Activated CD8-positive, alpha-beta T cell treated with anti-CD3 and anti-CD28 coated beads, Interleukin-2, amount 10 ng/mL, durations not matched to agents 7 days and 5 days (primary cell): ENCODE results near the gene ADGRF3. TPM values are rescaled to one million over a fixed set of nuclear protein-coding genes. Genes with fewer than 3 reads are reported as not detected.

Source experiments
- ATAC-seq: fragments of 150-1000 bp; cut with Tn5 transposase; one replicate; pipeline ENCODE4 v1.10.0; 2021; ENCODE audit warnings: moderate library complexity
- CTCF ChIA-PET: fragments of 350-600 bp; sonication (Branson Sonifier 250); formaldehyde crosslinking; loops from one replicate; lab custom pipeline; 2021; ENCODE audit warnings: antibody characterized with exemption; lab: Charles Lee
- POLR2A ChIA-PET: fragments of 350-600 bp; sonication (Branson Sonifier 250); formaldehyde crosslinking; loops from one replicate; lab custom pipeline; 2021; ENCODE audit warnings: antibody characterized with exemption; lab: Charles Lee
- DNase-seq: peaks from one replicate; pipeline ENCODE4 v3.0.0-alpha.2; 2020
- H3K27ac Mint-ChIP-seq: one replicate; pipeline ENCODE4 v1.8.0; 2021; ENCODE audit warnings: mild to moderate bottlenecking, mixed read lengths
- H3K27me3 Mint-ChIP-seq: one replicate; pipeline ENCODE4 v1.8.0; 2021; ENCODE audit warnings: low read depth, mixed read lengths
- H3K36me3 Mint-ChIP-seq: one replicate; pipeline ENCODE4 v1.8.0; 2021; ENCODE audit warnings: low read depth, mixed read lengths
- H3K4me1 Mint-ChIP-seq: one replicate; pipeline ENCODE4 v1.8.0; 2021; ENCODE audit warnings: low read depth, mixed read lengths
- H3K4me3 Mint-ChIP-seq: one replicate; pipeline ENCODE4 v1.8.0; 2021; ENCODE audit warnings: mild to moderate bottlenecking, mixed read lengths
- H3K9me3 Mint-ChIP-seq: one replicate; pipeline ENCODE4 v1.8.0; 2022; ENCODE audit warnings: mixed read lengths; ENCODE audit not compliant: insufficient read depth
- total RNA-seq, 2 experiments: library from RNA; stranded (reverse); gene quantifications; one replicate each; pipeline ENCODE4 v1.2.3, GENCODE V29; 2021

Gene ADGRF3
- total RNA-seq, 2 experiments from 2014 or later, result 5.8 TPM

GRCh38 chr2:26298286-26298637 lies 48.3 kb downstream of the ADGRF3 start:
- Mint-ChIP-seq H3K9me3 (no peaks in the 10 kb centered on the region), H3K27ac (no peak overlapping the region), H3K4me1 (no peaks in the 10 kb centered on the region), H3K4me3 (no peak overlapping the region), H3K36me3 (no peaks in the 10 kb centered on the region), H3K27me3 (no peaks in the 10 kb centered on the region)
- ATAC-seq (no peak), DNase-seq (no peak)
- ChIA-PET POLR2A (no interaction called here), CTCF (interaction anchor here (1.3 kb wide), 1 partner anchor 113 kb away, joined by 3 read pairs; no protein-coding TSS in a partner anchor)

- no peaks in the 10 kb centered on the region for H3K27me3 Mint-ChIP-seq
- H3K27ac Mint-ChIP-seq, result no peak overlapping the region
- no peaks in the 10 kb centered on the region for H3K36me3 Mint-ChIP-seq
- CTCF ChIA-PET, result no interaction called here
- H3K9me3 Mint-ChIP-seq, result no peaks in the 10 kb centered on the region
- no peak overlapping the region for H3K4me3 Mint-ChIP-seq
- POLR2A ChIA-PET, result no interaction called here
- DNase-seq (no peak), ATAC-seq (no peak)
- no peaks in the 10 kb centered on the region for H3K4me1 Mint-ChIP-seq
Measured at GRCh38 chr2:26297061-26297460, 49.5 kb downstream of the ADGRF3 start.

- CTCF ChIA-PET, result no interaction called here
- H3K9me3 Mint-ChIP-seq, result no peaks in the 10 kb centered on the region
- ATAC-seq (no peak), DNase-seq (no peak)
- no peaks in the 10 kb centered on the region for H3K4me1 Mint-ChIP-seq
- H3K27ac Mint-ChIP-seq, result no peak overlapping the region
- no peaks in the 10 kb centered on the region for H3K36me3 Mint-ChIP-seq
- POLR2A ChIA-PET, result no interaction called here
- no peak overlapping the region for H3K4me3 Mint-ChIP-seq
- H3K27me3 Mint-ChIP-seq, result no peaks in the 10 kb centered on the region
Measured at GRCh38 chr2:26295511-26295910, 51.1 kb downstream of the ADGRF3 start.

- Mint-ChIP-seq H3K9me3 (no peaks in the 10 kb centered on the region), H3K4me1 (no peaks in the 10 kb centered on the region), H3K27ac (no peak overlapping the region), H3K4me3 (no peak overlapping the region), H3K27me3 (no peaks in the 10 kb centered on the region), H3K36me3 (peaks cover under 1% of the 10 kb centered on the region)
- ChIA-PET POLR2A (interaction anchor here (0.6 kb wide), 1 partner anchor 424 kb away, joined by 4 read pairs; no protein-coding TSS in a partner anchor), CTCF (no interaction called here)
- ATAC-seq, result no peak
- DNase-seq, result no peak
Measured at GRCh38 chr2:26292646-26293045, 53.9 kb downstream of the ADGRF3 start.

GRCh38 chr2:26290001-26290400 lies 56.6 kb downstream of the ADGRF3 start:
- Mint-ChIP-seq H3K36me3 (peaks cover 15% of the 10 kb centered on the region), H3K27ac (no peak overlapping the region), H3K9me3 (no peaks in the 10 kb centered on the region), H3K4me3 (no peak overlapping the region), H3K4me1 (no peaks in the 10 kb centered on the region), H3K27me3 (no peaks in the 10 kb centered on the region)
- no peak for ATAC-seq
- no peak for DNase-seq
- ChIA-PET POLR2A (no interaction called here), CTCF (no interaction called here)

- ATAC-seq, result no peak
- H3K27ac Mint-ChIP-seq, result no peak overlapping the region
- no peaks in the 10 kb centered on the region for H3K27me3 Mint-ChIP-seq
- no peaks in the 10 kb centered on the region for H3K4me1 Mint-ChIP-seq
- peaks cover 39% of the 10 kb centered on the region for H3K36me3 Mint-ChIP-seq
- DNase-seq, result no peak
- H3K4me3 Mint-ChIP-seq, result no peak overlapping the region
- no peaks in the 10 kb centered on the region for H3K9me3 Mint-ChIP-seq
- POLR2A ChIA-PET, result no interaction called here
- CTCF ChIA-PET, result no interaction called here
Measured at GRCh38 chr2:26285931-26286330, 60.7 kb downstream of the ADGRF3 start.

- H3K9me3 Mint-ChIP-seq, result no peaks in the 10 kb centered on the region
- CTCF ChIA-PET, result no interaction called here
- H3K36me3 Mint-ChIP-seq, result peaks cover 44% of the 10 kb centered on the region
- no peaks in the 10 kb centered on the region for H3K4me1 Mint-ChIP-seq
- no peak for ATAC-seq
- H3K27me3 Mint-ChIP-seq, result no peaks in the 10 kb centered on the region
- H3K27ac Mint-ChIP-seq, result no peak overlapping the region
- H3K4me3 Mint-ChIP-seq, result no peak overlapping the region
- DNase-seq, result no peak
- POLR2A ChIA-PET, result no interaction called here
Measured at GRCh38 chr2:26284132-26284531, 62.5 kb downstream of the ADGRF3 start.

GRCh38 chr2:26283606-26284005 lies 63.0 kb downstream of the ADGRF3 start:
- ATAC-seq, result no peak
- Mint-ChIP-seq H3K4me3 (no peak overlapping the region), H3K27ac (no peak overlapping the region), H3K9me3 (no peaks in the 10 kb centered on the region), H3K4me1 (no peaks in the 10 kb centered on the region), H3K36me3 (peaks cover 50% of the 10 kb centered on the region), H3K27me3 (no peaks in the 10 kb centered on the region)
- DNase-seq, result no peak
- POLR2A ChIA-PET, result no interaction called here
- CTCF ChIA-PET, result no interaction called here

- Mint-ChIP-seq H3K27me3 (no peaks in the 10 kb centered on the region), H3K36me3 (peaks cover 46% of the 10 kb centered on the region), H3K9me3 (no peaks in the 10 kb centered on the region), H3K4me3 (no peak overlapping the region), H3K27ac (no peak overlapping the region), H3K4me1 (no peaks in the 10 kb centered on the region)
- CTCF ChIA-PET, result no interaction called here
- ATAC-seq (no peak), DNase-seq (no peak)
- POLR2A ChIA-PET, result no interaction called here
Measured at GRCh38 chr2:26281226-26281625, 65.4 kb downstream of the ADGRF3 start.

- DNase-seq (no peak), ATAC-seq (no peak)
- Mint-ChIP-seq H3K36me3 (peaks cover 41% of the 10 kb centered on the region), H3K4me1 (no peaks in the 10 kb centered on the region), H3K27me3 (no peaks in the 10 kb centered on the region), H3K27ac (no peak overlapping the region), H3K9me3 (no peaks in the 10 kb centered on the region), H3K4me3 (no peak overlapping the region)
- CTCF ChIA-PET, result no interaction called here
- POLR2A ChIA-PET, result interaction anchor here (0.7 kb wide), 1 partner anchor 902 kb away, joined by 4 read pairs; no protein-coding TSS in a partner anchor
Measured at GRCh38 chr2:26279886-26280285, 66.7 kb downstream of the ADGRF3 start.

- Mint-ChIP-seq H3K4me1 (peaks cover 2% of the 10 kb centered on the region), H3K4me3 (no peak overlapping the region), H3K27ac (no peak overlapping the region), H3K27me3 (no peaks in the 10 kb centered on the region), H3K9me3 (no peaks in the 10 kb centered on the region), H3K36me3 (peaks cover 30% of the 10 kb centered on the region)
- DNase-seq (no peak), ATAC-seq (no peak)
- POLR2A ChIA-PET, result no interaction called here
- CTCF ChIA-PET, result no interaction called here
Measured at GRCh38 chr2:26276484-26277227, 69.9 kb downstream of the ADGRF3 start.

GRCh38 chr2:26274058-26274613 lies 72.5 kb downstream of the ADGRF3 start:
- peaks cover 22% of the 10 kb centered on the region for H3K36me3 Mint-ChIP-seq
- ChIA-PET CTCF (interaction anchor here (0.6 to 1.1 kb wide), 2 partner anchors 55 to 57 kb away, joined by 3 read pairs; no protein-coding TSS in a partner anchor), POLR2A (no interaction called here)
- H3K27ac Mint-ChIP-seq, result no peak overlapping the region
- ATAC-seq (no peak), DNase-seq (no peak)
- no peaks in the 10 kb centered on the region for H3K9me3 Mint-ChIP-seq
- peaks cover 6% of the 10 kb centered on the region for H3K4me1 Mint-ChIP-seq
- no peaks in the 10 kb centered on the region for H3K27me3 Mint-ChIP-seq
- no peak overlapping the region for H3K4me3 Mint-ChIP-seq
